ENCODE data around the gene TMEM150B. TPM values are rescaled to one million over a fixed set of nuclear protein-coding genes. Genes with fewer than 3 reads are reported as not detected.
"Not testable (repeated sequence)": the region's sequence is repeated elsewhere in the genome, so short reads cannot be mapped to it uniquely, and the experiment has no call there.

TMEM150B gene
- total RNA-seq, 3 donors from 2014 or later (not counting 1 experiment from before 2014, with no cell fraction given): 0.87 to 2.1 TPM; not detected in 1

DNA sequence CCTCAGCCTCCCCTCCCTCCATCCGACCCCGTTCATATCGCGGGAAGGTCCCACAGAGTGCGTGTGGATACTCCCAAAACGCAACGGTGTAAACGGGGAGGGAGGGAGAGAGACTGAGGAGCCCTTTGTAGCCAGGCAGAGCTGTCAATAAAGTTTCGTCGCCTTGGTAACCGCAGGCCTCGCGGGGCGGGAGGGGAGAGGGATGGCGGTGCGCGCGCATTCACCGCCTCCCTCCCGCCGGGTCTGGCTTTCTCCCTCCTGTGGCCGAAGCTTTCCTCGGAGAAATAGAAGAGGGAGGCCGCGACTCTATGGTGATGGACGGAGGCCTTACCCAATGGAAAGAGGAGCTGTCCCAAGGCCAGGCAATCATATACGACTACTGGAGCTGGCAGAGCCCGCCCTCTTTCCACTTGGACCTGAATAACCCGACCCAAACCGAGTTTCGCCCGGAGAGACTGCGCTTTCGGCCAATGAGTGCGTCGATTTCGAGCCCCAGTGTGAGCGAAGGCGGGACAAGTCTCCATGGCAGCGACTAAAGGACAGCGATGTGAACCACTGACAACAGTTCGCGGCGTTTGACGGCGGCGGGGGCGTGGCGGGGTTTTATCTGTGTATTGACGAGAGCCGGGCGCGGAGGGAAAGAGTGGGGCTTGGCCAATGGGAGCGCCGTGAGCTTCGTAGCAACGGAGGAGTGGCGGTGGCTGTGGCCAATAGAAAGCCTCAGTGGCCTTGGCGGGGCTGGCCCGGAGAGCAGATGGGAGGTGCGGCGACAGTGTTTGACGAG is 14.2 kb upstream of the TMEM150B start, which contains the start of gene KMT5C:
TSS of gene KMT5C (plus strand) at position 772 of the 784 bp plus-strand sequence. CDS start 2,061 bp downstream, outside the sequence.
- peak within 1 kb of the TSS; percentile 94 for H3K4me3 Mint-ChIP-seq

DNA sequence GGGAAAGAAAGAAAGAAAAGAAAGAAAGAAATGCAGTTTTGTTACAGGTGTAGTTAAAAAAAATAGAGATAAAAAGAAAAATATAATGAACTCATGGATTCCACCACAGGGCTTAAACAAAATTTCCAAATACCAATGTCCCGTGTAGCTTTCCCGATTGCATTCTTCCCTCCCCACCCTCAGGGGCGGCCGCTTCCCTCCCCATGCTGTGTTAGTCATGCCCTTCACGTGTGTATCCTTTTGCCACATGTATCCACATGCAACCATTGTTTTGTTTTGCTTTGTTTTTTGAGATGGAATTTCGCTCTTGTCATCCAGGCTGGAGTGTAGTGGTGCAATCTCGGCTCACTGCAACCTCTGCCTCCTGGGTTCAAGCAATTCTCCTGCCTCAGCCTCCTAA is 11.0 kb upstream of the TMEM150B start:
- H3K27ac ChIP-seq (ENCODE audit: low read length): no peak overlapping the region
- Mint-ChIP-seq H3K27ac (peak overlapping the region in 1 of 2 donors; percentile 70), H3K27me3 (ENCODE audit: low read depth in 2 of 2) (peaks cover 0 to 9% of the 10 kb centered on the region in 2 donors), H3K9me3 (no peaks in the 10 kb centered on the region), H3K4me3 (no peak overlapping the region), H3K36me3 (no peaks in the 10 kb centered on the region), H3K4me1 (peaks cover 13 to 27% of the 10 kb centered on the region in 2 donors)
- WGBS (ENCODE audit: insufficient coverage): 95% methylated on average over 6 of the region's 7 CpGs
- no peaks in the 10 kb centered on the region for H3K9me3 ChIP-seq (ENCODE audit: control insufficient read depth, insufficient read depth, low read length)
- ATAC-seq (no peak), DNase-seq (no peak)
- H3K4me3 ChIP-seq (ENCODE audit: low read length): no peak overlapping the region
- peaks cover 2% of the 10 kb centered on the region for H3K27me3 ChIP-seq (ENCODE audit: control insufficient read depth, insufficient read depth, low read length)
- intact Hi-C loops (cut with micrococcal nuclease): no loop called here
- no peaks in the 10 kb centered on the region for H3K36me3 ChIP-seq (ENCODE audit: control insufficient read depth, insufficient read depth, low read length)
- peaks cover 24% of the 10 kb centered on the region for H3K4me1 ChIP-seq (ENCODE audit: control insufficient read depth, insufficient read depth, low read length)
- TF ChIP-seq, protein P1, sequence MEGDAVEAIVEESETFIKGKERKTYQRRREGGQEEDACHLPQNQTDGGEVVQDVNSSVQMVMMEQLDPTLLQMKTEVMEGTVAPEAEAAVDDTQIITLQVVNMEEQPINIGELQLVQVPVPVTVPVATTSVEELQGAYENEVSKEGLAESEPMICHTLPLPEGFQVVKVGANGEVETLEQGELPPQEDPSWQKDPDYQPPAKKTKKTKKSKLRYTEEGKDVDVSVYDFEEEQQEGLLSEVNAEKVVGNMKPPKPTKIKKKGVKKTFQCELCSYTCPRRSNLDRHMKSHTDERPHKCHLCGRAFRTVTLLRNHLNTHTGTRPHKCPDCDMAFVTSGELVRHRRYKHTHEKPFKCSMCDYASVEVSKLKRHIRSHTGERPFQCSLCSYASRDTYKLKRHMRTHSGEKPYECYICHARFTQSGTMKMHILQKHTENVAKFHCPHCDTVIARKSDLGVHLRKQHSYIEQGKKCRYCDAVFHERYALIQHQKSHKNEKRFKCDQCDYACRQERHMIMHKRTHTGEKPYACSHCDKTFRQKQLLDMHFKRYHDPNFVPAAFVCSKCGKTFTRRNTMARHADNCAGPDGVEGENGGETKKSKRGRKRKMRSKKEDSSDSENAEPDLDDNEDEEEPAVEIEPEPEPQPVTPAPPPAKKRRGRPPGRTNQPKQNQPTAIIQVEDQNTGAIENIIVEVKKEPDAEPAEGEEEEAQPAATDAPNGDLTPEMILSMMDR (IDR thresholded peaks at IDR 0.05): no peak

More for the DNA sequence above, 14.2 kb upstream of the TMEM150B start, which contains the start of gene KMT5C:
- H3K36me3 ChIP-seq (ENCODE audit: control insufficient read depth, insufficient read depth, low read length): peaks cover 4% of the 10 kb centered on the region
- H3K27me3 Mint-ChIP-seq (ENCODE audit: low read depth in 2 of 2): peaks cover 0 to 9% of the 10 kb centered on the region in 2 donors
- peaks cover 31% of the 10 kb centered on the region for H3K4me1 ChIP-seq (ENCODE audit: control insufficient read depth, insufficient read depth, low read length)
- DNase-seq: peak; percentile 100
- peak; percentile 67 to 88 (median 76) for ATAC-seq
- no peaks in the 10 kb centered on the region for H3K27me3 ChIP-seq (ENCODE audit: control insufficient read depth, insufficient read depth, low read length)
- peaks cover 18 to 33% of the 10 kb centered on the region in 2 donors for H3K4me1 Mint-ChIP-seq
- intact Hi-C loops (cut with micrococcal nuclease): loop anchor here (1.0 to 2.0 kb wide), 4 partner anchors 38 to 80 kb away; partner anchors contain the start of genes PPP6R1 and RPL28
- no peaks in the 10 kb centered on the region for H3K9me3 Mint-ChIP-seq
- peak within 1 kb of the TSS; percentile 97 for H3K27ac ChIP-seq (ENCODE audit: low read length)
- no peaks in the 10 kb centered on the region for H3K36me3 Mint-ChIP-seq
- H3K27ac Mint-ChIP-seq: peak within 1 kb of the TSS; percentile 96 to 99
- TF ChIP-seq, protein P1 (IDR thresholded peaks at IDR 0.05): no peak
- WGBS (ENCODE audit: insufficient coverage): under 1% methylated on average over 62 of the region's 63 CpGs
- no peaks in the 10 kb centered on the region for H3K9me3 ChIP-seq (ENCODE audit: control insufficient read depth, insufficient read depth, low read length)
- H3K4me3 ChIP-seq (ENCODE audit: low read length): peak within 1 kb of the TSS; percentile 57

DNA sequence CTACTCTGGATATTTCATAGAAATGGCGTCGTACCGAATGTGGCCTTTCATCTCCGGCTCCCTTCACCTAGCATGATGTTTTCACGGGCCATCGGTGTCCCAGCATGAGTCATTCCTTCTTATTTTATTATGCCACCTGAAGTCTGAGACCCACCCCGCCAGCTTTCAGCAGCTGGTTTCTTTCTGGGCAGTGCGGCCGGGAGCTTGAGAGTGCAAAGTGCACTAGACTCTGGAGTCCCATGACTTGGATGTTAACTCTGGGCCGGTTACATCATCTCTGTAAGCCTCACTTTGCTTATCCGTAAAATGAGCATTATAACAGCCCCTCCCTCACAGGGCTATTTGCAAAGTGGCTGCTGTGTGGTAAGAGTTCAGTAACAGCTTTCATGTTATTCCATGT is 8.7 kb upstream of the TMEM150B start:
- Mint-ChIP-seq H3K4me3 (no peak overlapping the region), H3K4me1 (peaks cover 7% of the 10 kb centered on the region in 2 donors), H3K27ac (no peak overlapping the region), H3K9me3 (no peaks in the 10 kb centered on the region), H3K27me3 (ENCODE audit: low read depth in 2 of 2) (peaks cover 0 to 11% of the 10 kb centered on the region in 2 donors), H3K36me3 (no peaks in the 10 kb centered on the region)
- TF ChIP-seq, protein P1 (IDR thresholded peaks at IDR 0.05): no peak
- H3K27me3 ChIP-seq (ENCODE audit: control insufficient read depth, insufficient read depth, low read length): peaks cover 2% of the 10 kb centered on the region
- intact Hi-C loops (cut with micrococcal nuclease): no loop called here
- DNase-seq (no peak), ATAC-seq (no peak)
- no peak overlapping the region for H3K27ac ChIP-seq (ENCODE audit: low read length)
- WGBS (ENCODE audit: insufficient coverage): 92% methylated on average over 10 of the region's 11 CpGs
- H3K4me3 ChIP-seq (ENCODE audit: low read length): no peak overlapping the region
- H3K36me3 ChIP-seq (ENCODE audit: control insufficient read depth, insufficient read depth, low read length): no peaks in the 10 kb centered on the region
- no peaks in the 10 kb centered on the region for H3K9me3 ChIP-seq (ENCODE audit: control insufficient read depth, insufficient read depth, low read length)
- peaks cover 9% of the 10 kb centered on the region for H3K4me1 ChIP-seq (ENCODE audit: control insufficient read depth, insufficient read depth, low read length)

DNA sequence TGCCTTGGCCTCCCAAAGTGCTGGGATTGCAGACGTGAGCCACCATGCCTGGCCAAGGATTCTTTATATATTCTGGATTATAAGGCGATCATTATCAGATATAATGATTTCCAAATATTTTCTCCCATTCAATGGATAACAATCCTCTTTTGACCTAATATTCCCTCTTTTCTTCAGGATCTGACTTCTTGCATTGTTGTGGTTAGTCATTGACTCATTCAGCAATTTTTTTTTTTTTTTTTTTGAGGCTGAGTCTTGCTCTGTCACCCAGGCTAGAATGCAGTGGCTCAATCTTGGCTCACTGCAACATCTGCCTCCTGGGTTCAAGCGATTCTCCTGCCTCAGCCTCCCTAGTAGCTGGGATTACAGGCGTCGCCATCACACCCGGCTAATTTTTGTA is 4.7 kb upstream of the TMEM150B start:
- H3K36me3 Mint-ChIP-seq; H3K4me1 ChIP-seq (ENCODE audit: control insufficient read depth, insufficient read depth, low read length); H3K9me3 ChIP-seq (ENCODE audit: control insufficient read depth, insufficient read depth, low read length); H3K36me3 ChIP-seq (ENCODE audit: control insufficient read depth, insufficient read depth, low read length); ATAC-seq; H3K4me1 Mint-ChIP-seq; H3K4me3 ChIP-seq (ENCODE audit: low read length); DNase-seq; H3K4me3 Mint-ChIP-seq; H3K9me3 Mint-ChIP-seq; H3K27me3 ChIP-seq (ENCODE audit: control insufficient read depth, insufficient read depth, low read length); intact Hi-C loops (cut with micrococcal nuclease); H3K27ac ChIP-seq (ENCODE audit: low read length); H3K27ac Mint-ChIP-seq: not testable (repeated sequence)
- H3K27me3 Mint-ChIP-seq (ENCODE audit: low read depth in 2 of 2): peaks cover 0 to 16% of the 10 kb centered on the region in 2 donors
- 99% methylated on average over 6 of the region's 6 CpGs for WGBS (ENCODE audit: insufficient coverage)

DNA sequence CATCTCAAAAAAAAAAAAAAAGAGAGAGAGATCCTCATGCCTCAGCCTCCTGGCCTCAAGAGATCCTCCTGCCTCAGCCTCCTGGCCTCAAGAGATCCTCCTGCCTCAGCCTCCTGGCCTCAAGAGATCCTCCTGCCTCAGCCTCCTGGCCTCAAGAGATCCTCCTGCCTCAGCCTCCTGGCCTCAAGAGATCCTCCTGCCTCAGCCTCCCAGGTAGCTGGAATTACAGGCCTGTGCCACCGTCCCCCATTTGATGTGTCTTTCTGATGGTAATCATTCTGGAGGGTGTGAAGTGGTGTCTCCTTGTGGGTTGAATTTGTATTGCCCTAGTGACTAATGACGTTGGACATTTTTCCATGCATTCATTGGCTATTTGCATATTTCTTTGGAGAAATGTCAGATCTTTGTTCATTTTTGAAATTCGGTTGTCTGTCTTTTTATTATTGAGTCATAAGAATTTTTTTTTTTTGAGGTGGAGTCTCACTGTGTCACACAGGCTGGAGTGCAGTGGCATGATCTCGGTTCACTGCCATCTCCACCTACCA is 3.7 kb upstream of the TMEM150B start:
- H3K36me3 ChIP-seq (ENCODE audit: control insufficient read depth, insufficient read depth, low read length); H3K4me3 Mint-ChIP-seq; H3K4me3 ChIP-seq (ENCODE audit: low read length); H3K9me3 ChIP-seq (ENCODE audit: control insufficient read depth, insufficient read depth, low read length); ATAC-seq; H3K9me3 Mint-ChIP-seq; H3K36me3 Mint-ChIP-seq; intact Hi-C loops (cut with micrococcal nuclease); H3K27ac Mint-ChIP-seq; H3K4me1 Mint-ChIP-seq; H3K27ac ChIP-seq (ENCODE audit: low read length); H3K4me1 ChIP-seq (ENCODE audit: control insufficient read depth, insufficient read depth, low read length); H3K27me3 ChIP-seq (ENCODE audit: control insufficient read depth, insufficient read depth, low read length): not testable (repeated sequence)
- peak in 1 of 2 donors; percentile 40 for DNase-seq
- WGBS (ENCODE audit: insufficient coverage): 80% methylated on average over 4 of the region's 4 CpGs
- H3K27me3 Mint-ChIP-seq (ENCODE audit: low read depth in 2 of 2): peaks cover 0 to 19% of the 10 kb centered on the region in 2 donors

Measured in natural killer cell (primary cell).